ENCODE results near the gene DEFB129.
"Not testable (repeated sequence)": the region's sequence is repeated elsewhere in the genome, so short reads cannot be mapped to it uniquely, and the experiment has no call there.

The DEFB129 gene, protein sequence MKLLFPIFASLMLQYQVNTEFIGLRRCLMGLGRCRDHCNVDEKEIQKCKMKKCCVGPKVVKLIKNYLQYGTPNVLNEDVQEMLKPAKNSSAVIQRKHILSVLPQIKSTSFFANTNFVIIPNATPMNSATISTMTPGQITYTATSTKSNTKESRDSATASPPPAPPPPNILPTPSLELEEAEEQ

DNA sequence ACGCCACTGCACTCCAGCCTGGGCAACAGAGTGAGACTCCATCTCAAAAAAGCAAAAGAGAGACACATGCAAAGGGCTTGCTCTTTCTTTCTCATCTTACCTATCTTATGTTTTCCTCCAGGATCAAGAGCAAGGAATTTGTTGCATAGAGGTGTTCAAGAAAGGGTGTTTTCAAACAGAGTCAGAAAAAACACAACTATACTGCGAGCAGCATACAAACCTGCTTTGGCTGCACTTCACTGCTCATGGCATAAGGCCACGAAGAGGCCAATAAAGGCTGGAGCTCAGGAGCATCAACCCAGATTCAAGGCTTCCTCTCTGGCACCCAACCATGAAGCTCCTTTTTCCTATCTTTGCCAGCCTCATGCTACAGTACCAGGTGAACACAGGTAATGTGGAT is at the start of gene DEFB129:
Gene DEFB129 (plus strand): TSS at position 301 of the 400 bp plus-strand sequence. CDS start 31 bp downstream, at position 332.
- peaks cover 0 to 3% of the 10 kb centered on the region in 2 donors for H3K9me3 Mint-ChIP-seq
- H3K4me1 Mint-ChIP-seq = peaks cover 18 to 23% of the 10 kb centered on the region in 2 donors
- H3K4me3 Mint-ChIP-seq = no peak within 1 kb of the TSS
- ATAC-seq (replicated peaks) (no peak), DNase-seq (no peak)
- peaks cover 6 to 10% of the 10 kb centered on the region in 2 donors for H3K27me3 Mint-ChIP-seq
- peak within 1 kb of the TSS; percentile 83 for H3K27ac Mint-ChIP-seq
- H3K36me3 Mint-ChIP-seq = no peaks in the 10 kb centered on the region

DNA sequence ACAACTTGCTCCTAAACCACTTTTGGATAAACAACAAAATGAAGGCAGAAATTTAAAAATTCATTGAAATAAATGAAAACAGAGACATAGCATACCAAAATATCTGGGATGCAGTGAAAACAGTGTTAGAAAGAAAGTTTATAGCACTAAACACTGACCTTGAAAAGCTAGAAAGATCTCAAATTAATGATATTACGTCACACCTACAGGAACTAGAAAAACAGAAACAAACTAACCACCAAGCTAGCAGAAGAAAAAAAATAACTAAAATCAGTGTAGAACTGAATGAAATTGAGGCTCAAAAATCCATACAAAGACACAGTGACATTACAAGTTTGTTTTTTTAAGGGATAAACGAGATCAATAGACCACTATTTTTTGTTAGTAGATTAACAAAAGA is 42.8 kb upstream of the DEFB129 start:
- ATAC-seq (replicated peaks) (no peak), DNase-seq (no peak)
- Mint-ChIP-seq H3K36me3 (peaks cover 0 to 6% of the 10 kb centered on the region in 2 donors), H3K9me3 (peaks cover 9 to 19% of the 10 kb centered on the region in 2 donors), H3K27ac (no peak overlapping the region), H3K4me3 (no peak overlapping the region), H3K4me1 (no peaks in the 10 kb centered on the region), H3K27me3 (peaks cover 59 to 63% of the 10 kb centered on the region in 2 donors)

DNA sequence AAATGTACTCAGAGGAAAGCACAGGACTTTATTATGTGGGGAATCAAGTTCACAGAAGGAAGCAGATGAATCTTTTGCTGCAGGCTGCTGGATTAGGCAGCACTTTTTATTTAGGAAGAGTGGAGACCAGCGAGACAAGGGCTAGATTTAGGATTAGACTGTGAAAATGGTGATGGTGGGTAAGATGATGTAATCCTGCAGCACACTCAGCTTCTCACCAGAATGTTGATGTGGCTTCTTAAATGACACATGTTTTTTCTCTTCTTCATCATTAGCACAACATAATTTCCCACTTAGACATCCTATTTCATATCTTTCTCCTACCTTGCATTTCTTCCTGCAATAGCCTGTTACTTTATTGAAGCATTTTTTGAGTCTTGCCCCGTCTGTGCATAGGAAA is 39.3 kb upstream of the DEFB129 start:
- peaks cover 13 to 23% of the 10 kb centered on the region in 2 donors for H3K9me3 Mint-ChIP-seq
- peaks cover 60 to 71% of the 10 kb centered on the region in 2 donors for H3K27me3 Mint-ChIP-seq
- no peaks in the 10 kb centered on the region for H3K4me1 Mint-ChIP-seq
- ATAC-seq (replicated peaks) = no peak
- H3K27ac Mint-ChIP-seq = no peak overlapping the region
- no peak for DNase-seq
- H3K4me3 Mint-ChIP-seq = no peak overlapping the region
- H3K36me3 Mint-ChIP-seq = peaks cover 0 to 6% of the 10 kb centered on the region in 2 donors

DNA sequence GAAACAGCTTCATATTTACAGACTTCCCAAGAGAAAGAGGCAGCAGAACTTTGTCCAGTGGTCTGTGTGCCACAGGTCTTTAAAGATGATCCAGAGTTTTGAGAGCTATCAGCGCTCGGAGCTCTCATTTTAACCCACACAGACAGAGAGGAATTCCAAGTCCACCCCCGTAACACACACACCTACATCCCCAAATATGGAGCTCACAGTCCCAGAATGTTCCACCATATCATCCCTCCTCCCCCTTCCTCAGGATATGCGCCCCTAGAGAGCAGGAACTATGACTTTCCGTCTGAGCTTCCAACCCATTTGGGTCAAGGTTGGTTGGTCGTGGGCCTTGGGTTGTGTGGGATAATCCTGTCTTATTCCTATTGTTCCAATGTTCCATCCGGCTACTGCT is 37.4 kb upstream of the DEFB129 start, which contains the start of gene DEFB128:
Gene DEFB128 (minus strand): TSS at position 101 of the 400 bp plus-strand sequence. CDS start 88 bp downstream, at position 13.
- H3K4me3 Mint-ChIP-seq = no peak within 1 kb of the TSS
- H3K9me3 Mint-ChIP-seq = peaks cover 4 to 10% of the 10 kb centered on the region in 2 donors
- H3K36me3 Mint-ChIP-seq = no peaks in the 10 kb centered on the region
- no peak within 1 kb of the TSS for H3K27ac Mint-ChIP-seq
- no peak for ATAC-seq (replicated peaks)
- no peak for DNase-seq
- no peaks in the 10 kb centered on the region for H3K4me1 Mint-ChIP-seq
- H3K27me3 Mint-ChIP-seq = peaks cover 43 to 54% of the 10 kb centered on the region in 2 donors

DNA sequence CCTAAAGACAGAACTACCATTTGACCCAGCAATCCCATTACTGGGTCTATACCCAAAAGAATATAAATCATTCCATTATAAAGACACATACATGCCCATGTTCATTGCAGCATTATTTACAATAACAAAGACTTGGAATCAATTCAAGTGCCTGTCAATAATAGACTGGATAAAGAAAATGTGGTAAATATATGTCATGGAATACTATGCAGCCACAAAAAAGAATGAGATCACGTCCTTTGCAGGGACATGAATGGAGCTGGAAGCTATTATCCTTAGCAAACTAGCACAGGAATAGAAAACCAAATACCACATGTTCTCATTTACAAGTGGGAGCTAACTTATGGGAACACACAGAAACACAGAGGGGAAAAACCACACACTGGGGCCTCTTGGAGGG is 28.8 kb upstream of the DEFB129 start:
- H3K36me3 Mint-ChIP-seq = peaks cover 0 to 3% of the 10 kb centered on the region in 2 donors
- no peaks in the 10 kb centered on the region for H3K4me1 Mint-ChIP-seq
- H3K9me3 Mint-ChIP-seq = no peaks in the 10 kb centered on the region
- no peak for DNase-seq
- no peak overlapping the region for H3K27ac Mint-ChIP-seq
- H3K27me3 Mint-ChIP-seq = peaks cover 30 to 40% of the 10 kb centered on the region in 2 donors
- H3K4me3 Mint-ChIP-seq = no peak overlapping the region
- ATAC-seq (replicated peaks) = no peak

DNA sequence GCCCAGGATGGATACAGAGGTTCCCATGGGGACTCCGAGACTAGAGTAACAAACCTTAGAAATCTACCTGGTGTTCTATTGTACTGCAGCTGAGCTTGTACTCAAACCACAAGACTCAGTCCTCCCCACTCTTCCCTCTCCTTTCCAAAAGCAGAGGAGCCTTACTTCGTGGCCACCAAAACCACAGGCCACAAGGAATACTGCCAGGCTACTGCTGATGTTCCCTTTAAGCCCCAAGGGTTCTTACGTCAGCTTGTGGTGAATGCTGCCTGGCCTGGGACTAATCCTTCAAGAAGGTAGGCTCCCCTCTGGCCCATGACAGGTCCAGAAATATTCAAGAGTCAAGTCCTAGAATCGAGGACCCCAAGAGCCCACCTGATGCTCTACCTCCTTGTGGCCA is 27.1 kb upstream of the DEFB129 start:
- no peak overlapping the region for H3K27ac Mint-ChIP-seq
- no peak for ATAC-seq (replicated peaks)

DNA sequence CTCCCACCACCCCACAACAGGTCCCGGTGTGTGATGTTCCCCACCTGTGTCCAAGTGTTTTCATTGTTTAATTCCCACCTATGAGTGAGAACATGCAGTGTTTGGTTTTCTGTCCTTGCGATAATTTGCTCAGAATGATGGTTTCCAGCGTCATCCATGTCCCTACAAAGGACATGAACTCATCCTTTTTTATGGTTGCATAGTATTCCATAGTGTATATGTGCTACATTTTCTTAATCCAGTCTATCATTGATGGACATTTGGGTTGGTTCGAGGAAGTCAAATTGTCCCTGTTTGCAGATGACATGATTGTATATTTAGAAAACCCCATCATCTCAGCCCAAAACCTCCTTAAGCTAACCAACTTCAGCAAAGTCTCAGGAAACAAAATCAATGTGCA is 23.4 kb upstream of the DEFB129 start:
- not testable (repeated sequence) for ATAC-seq (replicated peaks); DNase-seq; H3K4me1 Mint-ChIP-seq; H3K36me3 Mint-ChIP-seq; H3K27ac Mint-ChIP-seq; H3K9me3 Mint-ChIP-seq; H3K4me3 Mint-ChIP-seq
- H3K27me3 Mint-ChIP-seq = peaks cover 13 to 25% of the 10 kb centered on the region in 2 donors

More for the DNA sequence above, 27.1 kb upstream of the DEFB129 start:
- no peaks in the 10 kb centered on the region for H3K9me3 Mint-ChIP-seq
- peaks cover 30 to 45% of the 10 kb centered on the region in 2 donors for H3K27me3 Mint-ChIP-seq
- H3K4me1 Mint-ChIP-seq = no peaks in the 10 kb centered on the region
- H3K4me3 Mint-ChIP-seq = no peak overlapping the region
- peaks cover 0 to 3% of the 10 kb centered on the region in 2 donors for H3K36me3 Mint-ChIP-seq
- DNase-seq = no peak

DNA sequence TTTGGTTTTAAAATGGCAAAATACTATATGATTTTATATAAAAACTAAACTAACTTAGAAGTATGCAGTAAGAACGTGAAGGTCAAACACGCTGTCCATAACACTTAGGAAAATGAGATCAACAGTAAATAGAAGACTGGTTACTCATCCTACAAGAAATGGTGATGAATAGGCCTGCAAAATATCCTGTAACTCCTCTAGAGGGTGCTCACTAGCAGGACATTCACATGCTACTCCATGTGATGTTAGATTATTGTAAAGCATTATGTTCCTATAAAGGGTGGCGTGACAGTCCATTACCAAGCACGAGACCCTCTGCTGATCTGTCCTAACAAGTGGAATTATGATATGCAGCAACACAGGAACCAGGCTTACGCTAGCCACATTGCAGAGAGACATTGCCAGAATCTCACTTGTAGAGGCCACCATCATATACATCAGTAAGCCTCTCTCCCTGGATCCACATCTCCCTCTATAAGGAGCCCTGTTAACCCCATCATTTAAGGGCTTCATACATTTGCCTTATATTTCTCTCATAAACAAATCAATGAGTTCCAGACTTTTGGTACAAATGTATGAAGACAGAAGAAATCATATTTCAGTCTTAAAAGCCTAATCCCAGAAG is 18.0 kb upstream of the DEFB129 start:
- peak; percentile 88 to 90 for ATAC-seq (replicated peaks)
- no peak overlapping the region for H3K27ac Mint-ChIP-seq
- no peaks in the 10 kb centered on the region for H3K9me3 Mint-ChIP-seq
- H3K4me3 Mint-ChIP-seq = no peak overlapping the region
- H3K36me3 Mint-ChIP-seq = no peaks in the 10 kb centered on the region
- DNase-seq = peak; percentile 6
- peaks cover 7 to 15% of the 10 kb centered on the region in 2 donors for H3K27me3 Mint-ChIP-seq
- peaks cover 0 to 2% of the 10 kb centered on the region in 2 donors for H3K4me1 Mint-ChIP-seq

DNA sequence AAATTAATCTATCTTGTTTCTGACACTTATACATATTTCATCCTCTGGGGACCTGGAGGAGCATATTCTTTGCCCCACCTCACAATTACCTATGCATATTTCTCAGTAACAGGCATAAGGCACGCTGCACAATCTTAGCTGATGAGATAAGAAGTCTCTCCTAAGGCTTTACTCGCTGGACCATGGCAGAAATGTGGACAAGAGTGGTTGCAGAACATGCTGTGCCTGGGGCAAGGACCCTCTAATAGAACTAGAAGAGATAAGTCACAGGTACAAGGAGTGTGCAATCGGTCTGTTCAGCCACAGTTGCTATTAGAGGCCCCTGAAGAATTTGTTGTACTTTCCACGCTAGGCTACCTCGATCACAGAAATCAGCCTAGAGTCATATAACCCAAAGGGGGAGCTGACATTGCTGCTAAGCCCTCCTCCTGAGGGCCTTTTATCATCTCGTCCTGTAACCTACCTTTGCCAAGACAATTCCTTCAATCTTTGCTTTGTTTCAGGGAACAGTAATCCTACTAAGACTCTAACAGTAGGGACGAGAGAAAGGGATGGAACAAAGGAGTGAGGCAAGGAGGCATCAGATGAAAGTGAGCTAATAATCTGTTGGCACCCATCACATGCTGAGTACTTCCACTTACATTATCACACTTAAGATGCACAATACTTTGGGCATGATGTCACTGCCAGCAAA is 16.1 kb upstream of the DEFB129 start:
- ATAC-seq (replicated peaks) = no peak
- Mint-ChIP-seq H3K36me3 (no peaks in the 10 kb centered on the region), H3K4me1 (peaks cover 0 to 2% of the 10 kb centered on the region in 2 donors), H3K4me3 (no peak overlapping the region), H3K9me3 (no peaks in the 10 kb centered on the region), H3K27me3 (peaks cover 7 to 15% of the 10 kb centered on the region in 2 donors), H3K27ac (no peak overlapping the region)
- no peak for DNase-seq

DNA sequence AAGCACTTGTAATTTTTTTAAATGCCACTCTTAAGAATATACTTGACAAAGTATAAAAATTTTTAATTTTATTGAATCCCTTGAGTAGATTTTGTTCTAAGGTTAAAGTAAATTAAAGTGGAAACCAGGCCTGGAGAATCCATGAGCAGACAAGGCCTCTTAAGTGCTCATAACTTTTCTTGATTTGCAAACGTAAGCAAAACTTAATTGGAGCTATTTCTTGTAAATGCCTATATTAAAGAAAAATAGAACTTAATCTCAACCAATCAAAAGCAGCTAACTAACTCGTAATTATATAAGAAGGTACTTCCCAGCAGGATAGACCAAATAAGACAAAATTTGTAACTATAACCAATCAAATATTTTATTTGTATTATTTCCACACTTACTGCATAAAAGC is 12.7 kb upstream of the DEFB129 start:
- no peak overlapping the region for H3K4me3 Mint-ChIP-seq
- no peaks in the 10 kb centered on the region for H3K36me3 Mint-ChIP-seq
- H3K4me1 Mint-ChIP-seq = no peaks in the 10 kb centered on the region
- no peak overlapping the region for H3K27ac Mint-ChIP-seq
- peaks cover 13 to 33% of the 10 kb centered on the region in 2 donors for H3K27me3 Mint-ChIP-seq
- H3K9me3 Mint-ChIP-seq = no peaks in the 10 kb centered on the region
- ATAC-seq (replicated peaks) (no peak), DNase-seq (no peak)

DNA sequence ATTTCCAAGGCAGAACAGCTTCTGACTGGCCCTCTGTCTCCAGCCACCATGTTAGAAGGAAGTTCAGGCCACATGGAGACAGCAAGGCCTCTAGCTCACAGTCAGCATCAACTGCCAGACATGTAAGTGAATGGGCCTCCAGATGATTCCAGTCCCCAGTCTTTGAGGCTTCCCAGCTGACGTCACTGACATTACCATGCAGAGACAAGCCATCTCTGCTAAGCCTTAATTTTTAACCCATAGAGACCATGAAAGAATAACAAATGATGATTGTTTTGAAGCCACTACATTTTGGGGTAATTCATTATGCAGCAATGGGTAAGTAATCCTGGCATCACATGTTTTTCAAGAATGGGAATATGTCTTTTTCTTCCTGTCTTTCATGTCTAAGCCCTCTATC is 11.3 kb upstream of the DEFB129 start:
- Mint-ChIP-seq H3K27me3 (peaks cover 27 to 47% of the 10 kb centered on the region in 2 donors), H3K4me3 (no peak overlapping the region), H3K36me3 (no peaks in the 10 kb centered on the region), H3K4me1 (no peaks in the 10 kb centered on the region), H3K9me3 (no peaks in the 10 kb centered on the region), H3K27ac (no peak overlapping the region)
- DNase-seq = no peak
- ATAC-seq (replicated peaks) = no peak

DNA sequence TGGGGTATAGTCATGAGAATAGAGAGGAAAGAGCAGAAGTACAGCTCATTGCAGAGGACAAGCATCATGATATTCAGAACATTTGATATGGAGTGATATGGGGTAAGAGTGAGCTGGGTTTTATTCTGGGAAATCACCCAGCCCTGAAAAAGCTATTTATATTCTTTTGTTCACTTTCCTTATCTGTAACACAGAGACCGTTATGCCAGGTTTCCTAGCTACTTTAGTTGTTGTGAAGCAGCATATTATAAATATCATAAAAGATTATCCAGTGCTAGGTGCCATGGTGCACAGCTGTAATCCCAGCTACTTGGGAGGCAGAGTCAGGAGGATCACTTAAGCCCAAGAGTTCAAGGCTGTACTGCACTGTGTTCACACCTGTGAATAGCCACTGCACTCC is 9.8 kb upstream of the DEFB129 start:
- Mint-ChIP-seq H3K27me3 (peaks cover 31 to 50% of the 10 kb centered on the region in 2 donors), H3K4me1 (no peaks in the 10 kb centered on the region), H3K36me3 (no peaks in the 10 kb centered on the region), H3K27ac (no peak overlapping the region), H3K4me3 (no peak overlapping the region), H3K9me3 (no peaks in the 10 kb centered on the region)
- DNase-seq (no peak), ATAC-seq (replicated peaks) (no peak)

DNA sequence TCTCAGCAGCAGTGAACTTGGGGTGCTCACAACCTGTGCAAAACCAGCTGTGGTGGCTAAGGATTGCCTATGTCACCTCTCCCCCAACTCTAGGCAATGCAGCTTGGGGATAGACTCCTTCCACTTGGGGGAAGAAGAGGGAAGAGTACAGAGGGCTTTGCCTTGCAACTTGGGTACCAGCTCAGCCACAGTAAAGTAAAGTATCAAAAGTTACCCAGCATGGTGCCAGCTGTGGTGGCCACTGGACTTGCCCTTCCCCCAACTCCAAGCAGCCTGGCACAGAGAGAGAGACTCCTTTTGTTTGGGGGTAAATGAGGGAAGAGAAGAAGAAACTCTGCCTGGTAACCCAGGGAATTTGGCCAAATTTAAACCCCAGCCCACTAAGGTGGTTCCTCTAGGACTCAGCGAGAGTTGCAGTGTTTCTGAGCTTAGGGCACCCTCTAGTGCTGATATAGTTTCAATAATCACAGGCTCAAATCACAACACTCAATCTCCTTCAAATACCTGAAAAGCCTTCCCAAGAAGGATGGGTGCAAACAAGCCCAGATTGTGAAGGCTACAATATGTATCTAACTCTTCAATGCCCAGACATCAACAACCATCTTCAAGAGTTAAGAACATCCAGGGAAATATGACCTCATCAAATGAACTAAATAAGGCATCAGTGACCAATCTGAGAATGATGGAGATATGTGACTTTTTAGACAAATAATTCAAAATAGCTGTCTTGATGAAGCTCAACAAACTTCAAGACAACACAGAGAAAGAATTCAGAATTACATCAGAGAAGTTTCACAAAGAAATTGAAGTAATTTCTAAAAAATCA is 7.6 kb upstream of the DEFB129 start:
- H3K36me3 Mint-ChIP-seq = no peaks in the 10 kb centered on the region
- DNase-seq (no peak), ATAC-seq (replicated peaks) (peak in 1 of 2 donors; percentile 33)
- peaks cover 34 to 41% of the 10 kb centered on the region in 2 donors for H3K27me3 Mint-ChIP-seq
- no peak overlapping the region for H3K27ac Mint-ChIP-seq
- H3K9me3 Mint-ChIP-seq = no peaks in the 10 kb centered on the region
- no peaks in the 10 kb centered on the region for H3K4me1 Mint-ChIP-seq
- H3K4me3 Mint-ChIP-seq = no peak overlapping the region

DNA sequence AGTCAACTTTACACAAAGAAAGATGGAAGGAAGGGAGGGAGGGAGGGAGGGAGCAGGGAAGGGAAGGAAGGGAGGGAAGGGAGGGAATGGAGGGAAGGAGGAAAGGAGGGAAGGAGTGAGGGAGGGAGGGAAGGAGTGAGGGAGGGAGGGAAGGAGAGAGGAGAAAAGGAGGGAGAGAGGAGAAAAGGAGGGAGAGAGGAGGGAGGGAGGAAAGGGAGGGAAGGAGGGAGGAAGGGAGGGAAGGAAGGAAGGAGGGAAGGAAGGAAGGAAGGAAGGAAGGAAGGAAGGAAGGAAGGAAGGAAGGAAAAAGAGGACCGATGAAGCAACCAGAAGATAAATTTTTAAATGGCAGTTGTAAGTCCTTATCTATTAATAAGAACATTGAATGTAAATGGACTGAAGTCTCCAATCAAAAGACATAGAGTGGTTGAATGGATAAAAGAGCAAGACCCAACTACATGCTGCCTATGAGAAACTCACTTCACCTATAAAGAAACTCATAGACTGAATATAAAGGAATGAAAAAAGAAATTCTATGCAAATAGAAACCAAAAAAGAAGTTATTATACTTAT is 5.7 kb upstream of the DEFB129 start:
- Mint-ChIP-seq H3K36me3 (no peaks in the 10 kb centered on the region), H3K9me3 (peaks cover 0 to 3% of the 10 kb centered on the region in 2 donors), H3K27ac (no peak overlapping the region), H3K4me1 (peaks cover 0 to under 1% of the 10 kb centered on the region in 2 donors), H3K27me3 (peaks cover 34 to 41% of the 10 kb centered on the region in 2 donors), H3K4me3 (no peak overlapping the region)
- ATAC-seq (replicated peaks) (no peak), DNase-seq (no peak)
